Left renal pelvis (tissue), 4 donors: ENCODE data around the gene LRRC8A. TPM values are rescaled to one million over a fixed set of nuclear protein-coding genes. Genes with fewer than 3 reads are reported as not detected.

Experiments
- DNase-seq, 4 donors: peaks; one replicate each; pipeline ENCODE4 v3.0.0-alpha.2; 2013; ENCODE audit warnings: low read depth in 4 of 4, low spot score in 3 of 4
- polyA plus RNA-seq, 4 donors: library from polyadenylated mRNA; unstranded; fragments of 120-200 nt; gene quantifications; one replicate each; pipeline ENCODE4 v1.2.1, GENCODE V29; 2013; ENCODE audit not compliant: insufficient read length in 4 of 4

The LRRC8A gene
- polyA plus RNA-seq, 4 donors = 24.1 to 30.7 (median 27.3) TPM

- DNase-seq = no peak
Measured at GRCh38 chr9:128899566-128900322, 17.8 kb downstream of the LRRC8A start.

GRCh38 chr9:128901379-128901778 lies 19.4 kb downstream of the LRRC8A start:
- DNase-seq = no peak

- no peak for DNase-seq
Measured at GRCh38 chr9:128901822-128902221, 19.9 kb downstream of the LRRC8A start.

GRCh38 chr9:128902351-128903078 lies 20.6 kb downstream of the LRRC8A start:
- no peak for DNase-seq

GRCh38 chr9:128903079-128903461 lies 21.1 kb downstream of the LRRC8A start:
- DNase-seq = no peak

GRCh38 chr9:128903871-128904620 lies 22.1 kb downstream of the LRRC8A start:
- no peak for DNase-seq

GRCh38 chr9:128905964-128906363 lies 24.0 kb downstream of the LRRC8A start:
- DNase-seq = no peak

- DNase-seq = no peak
Measured at GRCh38 chr9:128906741-128907140, 24.8 kb downstream of the LRRC8A start.

GRCh38 chr9:128908372-128908771 lies 26.4 kb downstream of the LRRC8A start:
- DNase-seq = no peak

GRCh38 chr9:128909859-128910258 lies 27.9 kb downstream of the LRRC8A start:
- DNase-seq = no peak

- no peak for DNase-seq
Measured at GRCh38 chr9:128910906-128911305, 29.0 kb downstream of the LRRC8A start.

- DNase-seq = no peak
Measured at GRCh38 chr9:128911529-128912035, 29.6 kb downstream of the LRRC8A start.

GRCh38 chr9:128912270-128912853 lies 30.4 kb downstream of the LRRC8A start:
- no peak for DNase-seq

- no peak for DNase-seq
Measured at GRCh38 chr9:128913048-128913900, 31.3 kb downstream of the LRRC8A start.

- no peak for DNase-seq
Measured at GRCh38 chr9:128913995-128914772, 32.3 kb downstream of the LRRC8A start.

- DNase-seq = no peak
Measured at GRCh38 chr9:128916204-128916603, 34.3 kb downstream of the LRRC8A start.

GRCh38 chr9:128916745-128917144 lies 34.8 kb downstream of the LRRC8A start:
- DNase-seq = no peak

- DNase-seq = no peak
Measured at GRCh38 chr9:128917151-128917849, 35.4 kb downstream of the LRRC8A start.

- no peak for DNase-seq
Measured at GRCh38 chr9:128918921-128919320, 37.0 kb downstream of the LRRC8A start.
